HG03460 (cell line): ENCODE data around the gene PACSIN2.
"Not testable (repeated sequence)": the region's sequence is repeated elsewhere in the genome, so short reads cannot be mapped to it uniquely, and the experiment has no call there.

ENCODE experiments used
- ATAC-seq: cut with Tn5 transposase; IDR thresholded peaks from one replicate; pipeline ENCODE4 v1.9.1; 2021; ENCODE audit not compliant: unreplicated experiment

The PACSIN2 gene

DNA sequence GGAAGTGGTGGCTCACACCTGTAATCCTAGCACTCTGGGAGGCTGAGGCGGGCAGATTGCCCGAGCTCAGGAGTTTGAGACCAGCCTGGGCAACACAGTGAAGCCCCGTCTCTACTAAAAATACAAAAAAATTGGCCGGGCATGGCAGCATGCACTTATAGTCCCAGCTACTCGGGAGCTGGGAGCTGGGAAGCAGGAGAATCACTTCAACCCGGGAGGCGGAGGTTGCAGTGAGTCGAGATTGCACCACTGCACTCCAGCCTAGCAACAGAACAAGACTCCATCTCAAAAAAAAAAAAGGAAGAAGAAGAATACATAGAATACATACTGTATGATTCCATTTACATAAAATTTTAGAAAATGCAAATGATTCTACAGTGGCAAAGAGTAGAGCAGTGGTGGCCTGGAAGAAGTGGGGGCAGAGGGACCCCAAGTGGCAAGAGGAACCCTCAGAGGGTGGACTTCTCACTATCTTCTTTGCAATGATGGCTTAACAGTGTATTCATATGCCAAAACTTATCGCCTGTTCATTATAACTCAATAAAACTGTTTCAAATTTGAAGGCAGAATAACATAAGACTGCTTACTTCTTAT, 22.0 kb downstream of the PACSIN2 start:
- ATAC-seq, result no peak

DNA sequence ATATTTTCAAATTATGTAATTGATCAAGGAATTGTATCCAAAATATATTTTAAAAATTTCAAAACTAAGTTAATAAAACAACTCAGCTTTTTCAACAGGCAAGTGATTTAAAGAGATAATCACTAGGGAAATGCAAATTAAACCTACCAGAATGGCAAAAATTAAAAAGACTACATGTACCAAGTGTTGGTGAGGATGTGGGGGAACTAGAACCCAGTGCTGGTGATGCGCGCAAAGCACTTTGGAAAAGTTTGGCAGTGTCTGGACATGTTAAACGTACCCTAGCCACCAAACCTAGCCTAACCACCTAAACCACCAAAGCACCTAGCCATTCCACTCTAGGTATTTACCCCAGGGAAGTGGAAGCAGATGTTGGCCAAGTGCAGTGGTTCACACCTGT, 22.9 kb downstream of the PACSIN2 start:
- ATAC-seq, result no peak

DNA sequence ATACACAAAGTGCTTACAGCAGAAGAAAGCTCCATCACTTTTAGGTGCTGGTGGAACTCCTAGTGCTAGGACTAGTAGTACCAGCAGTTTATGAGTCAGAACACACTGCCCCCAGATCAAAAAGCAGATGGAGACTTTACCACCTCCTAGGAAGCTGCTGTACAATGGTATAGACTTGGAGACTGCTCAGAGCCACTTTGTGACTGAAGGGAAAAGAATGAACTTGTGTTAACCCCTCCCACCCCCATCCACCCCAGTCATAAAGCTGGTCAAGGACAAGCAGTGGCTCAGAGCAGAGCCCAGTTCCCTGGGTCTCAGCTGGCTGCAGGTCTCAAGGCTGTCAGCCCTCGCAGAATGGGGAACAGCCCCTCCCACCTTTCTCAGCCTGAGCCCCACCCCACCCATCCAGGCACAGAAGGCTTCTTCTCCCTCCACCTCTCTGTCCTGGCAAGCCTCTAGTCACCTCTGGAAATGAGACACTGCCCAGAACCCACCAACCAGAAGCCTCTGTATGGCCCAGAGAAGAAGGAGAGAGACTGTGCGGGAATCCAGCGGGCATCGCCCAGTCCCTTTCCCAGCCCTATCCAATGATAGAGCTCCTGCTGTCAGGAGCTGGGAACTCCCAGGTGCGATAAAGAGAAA, 23.8 kb downstream of the PACSIN2 start:
- no peak for ATAC-seq

DNA sequence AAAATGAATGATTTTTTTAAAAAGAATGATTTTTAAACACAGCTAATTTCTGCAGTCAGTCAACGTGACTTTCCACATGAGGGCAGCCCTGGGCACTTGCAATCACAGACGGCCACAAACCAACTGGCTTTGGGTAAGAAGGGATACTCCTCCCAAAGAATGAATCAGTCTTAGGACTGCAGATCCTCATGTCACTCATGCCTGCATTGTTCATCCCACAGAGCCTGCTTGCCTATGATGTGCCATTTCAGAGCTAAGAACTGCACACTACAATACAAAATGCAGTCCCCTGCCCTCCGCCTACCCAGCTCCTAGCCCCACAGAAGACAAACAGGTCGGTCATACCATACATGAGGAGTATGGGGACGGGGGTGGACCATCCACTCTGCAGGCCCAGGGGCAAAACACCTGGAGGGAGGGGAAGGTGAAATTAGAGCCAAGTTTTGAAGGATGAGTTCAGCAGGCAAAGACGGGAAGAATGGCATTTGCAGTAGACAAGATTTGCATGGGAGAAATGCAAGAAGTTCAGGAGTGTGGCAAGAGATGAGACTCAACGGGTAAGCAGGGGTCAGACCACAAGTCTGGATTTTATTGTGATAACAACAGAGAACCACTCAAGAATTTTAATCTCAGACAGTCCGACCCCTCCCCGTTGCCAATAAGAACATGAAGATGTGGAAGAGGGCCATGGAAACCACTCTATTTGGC, 24.7 kb downstream of the PACSIN2 start:
- ATAC-seq, result no peak

DNA sequence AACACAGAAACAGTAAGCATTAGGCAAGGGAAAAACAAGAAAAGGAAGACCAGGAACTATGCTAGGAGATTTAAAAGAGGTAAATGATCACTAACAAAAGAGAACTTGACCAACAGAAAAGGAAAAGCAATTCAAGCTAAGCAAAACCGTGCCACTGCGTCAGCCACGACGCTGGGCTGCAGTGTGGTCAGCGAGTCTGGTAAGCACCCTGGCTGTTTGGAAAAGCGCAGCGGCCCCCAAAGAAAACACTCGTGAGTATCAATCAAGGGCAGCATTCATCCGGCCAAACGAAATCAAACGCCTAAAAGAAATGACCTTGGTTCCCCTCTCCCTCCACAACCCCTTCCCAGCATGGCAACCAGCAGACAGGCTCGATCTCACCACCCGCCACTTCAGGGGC, 28.8 kb downstream of the PACSIN2 start:
- ATAC-seq, result no peak

DNA sequence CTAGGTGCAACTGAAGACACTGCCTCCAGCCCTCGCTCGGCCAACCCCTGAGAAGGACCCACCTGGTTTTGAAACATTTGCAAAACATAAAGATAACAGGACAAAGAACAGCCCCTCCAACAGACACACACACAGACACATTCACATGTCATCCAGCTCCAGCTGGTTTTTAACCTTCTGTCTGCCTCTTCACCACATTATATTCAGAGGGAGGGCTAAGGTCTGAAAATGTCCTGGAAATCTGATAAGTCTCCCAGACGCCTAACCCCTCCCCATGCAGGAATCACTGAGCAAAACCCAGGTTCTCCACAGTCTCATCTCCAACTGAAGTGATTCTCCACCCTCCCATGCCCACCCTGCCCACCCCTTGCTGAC, 29.4 kb downstream of the PACSIN2 start:
- no peak for ATAC-seq

DNA sequence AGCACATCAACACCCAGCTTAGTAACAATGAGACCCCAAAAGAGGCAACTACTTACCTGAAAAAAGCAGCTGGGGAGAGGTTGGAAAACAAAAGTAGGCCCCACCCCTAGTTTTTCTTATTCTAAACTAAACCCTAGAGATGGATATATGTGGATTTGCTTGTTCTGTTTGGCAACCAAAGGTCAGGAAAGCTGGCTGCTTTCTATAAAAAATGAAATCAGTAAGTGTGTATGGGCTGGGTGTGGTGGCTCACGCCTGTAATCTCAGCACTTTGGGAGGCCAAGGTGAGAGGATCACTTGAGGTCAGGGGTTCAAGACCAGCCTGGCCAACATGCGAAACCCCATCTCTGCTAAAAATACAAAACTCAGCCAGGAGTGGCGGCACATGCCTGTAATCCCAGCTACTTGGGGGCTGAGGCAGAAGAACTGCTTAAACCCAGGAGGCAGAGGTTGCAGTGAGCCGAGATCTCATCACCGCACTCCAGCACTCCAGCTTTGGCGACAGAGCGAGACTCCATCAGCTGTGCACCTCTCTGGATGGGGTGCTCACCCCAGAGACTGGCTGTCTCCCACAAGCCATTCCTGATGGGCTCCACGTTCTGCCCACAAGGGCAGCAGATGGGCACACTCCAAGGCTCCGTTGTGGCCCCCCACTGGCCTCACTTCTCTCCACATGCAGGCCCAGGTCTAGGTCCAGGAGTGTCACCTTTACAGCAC, 30.0 kb downstream of the PACSIN2 start:
- no peak for ATAC-seq

DNA sequence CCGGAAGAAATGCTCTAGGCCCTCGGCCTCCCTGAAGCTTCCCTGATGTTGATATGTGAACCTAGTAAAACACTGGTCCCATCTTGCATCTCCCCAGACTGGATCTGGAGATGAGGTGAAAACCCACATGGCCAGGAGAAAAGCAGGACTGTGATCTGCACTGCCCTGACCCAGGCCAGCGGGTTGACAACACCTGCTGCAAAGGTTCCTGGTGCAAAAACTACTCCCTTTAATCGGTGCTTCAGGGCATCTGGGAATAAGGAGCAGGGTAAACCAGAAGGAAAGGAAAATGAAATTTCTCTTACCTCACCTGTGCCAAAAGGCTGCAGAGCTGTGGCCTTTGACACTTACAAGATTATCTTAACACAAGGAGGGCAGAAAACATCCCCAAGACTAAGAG, 30.6 kb downstream of the PACSIN2 start:
- ATAC-seq, result no peak

DNA sequence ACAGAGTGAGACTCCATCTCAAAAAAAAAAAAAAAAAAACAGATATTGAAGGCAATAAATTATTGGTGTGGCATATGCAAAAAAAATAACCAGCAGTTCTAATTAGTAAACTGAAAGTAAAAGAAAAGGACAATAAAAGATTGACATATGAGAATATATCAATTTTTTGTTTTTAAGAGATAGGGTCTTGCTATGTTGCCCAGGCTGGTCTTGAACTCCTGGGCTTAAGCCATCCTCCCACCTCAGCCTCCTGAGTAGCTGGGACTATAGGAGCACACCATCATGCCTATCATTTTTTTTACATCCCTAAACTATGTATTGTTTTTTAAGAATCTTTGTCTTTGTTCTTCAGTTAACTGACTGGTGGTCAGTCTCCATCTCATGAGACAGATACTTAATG, 31.5 kb downstream of the PACSIN2 start:
- ATAC-seq, result no peak

DNA sequence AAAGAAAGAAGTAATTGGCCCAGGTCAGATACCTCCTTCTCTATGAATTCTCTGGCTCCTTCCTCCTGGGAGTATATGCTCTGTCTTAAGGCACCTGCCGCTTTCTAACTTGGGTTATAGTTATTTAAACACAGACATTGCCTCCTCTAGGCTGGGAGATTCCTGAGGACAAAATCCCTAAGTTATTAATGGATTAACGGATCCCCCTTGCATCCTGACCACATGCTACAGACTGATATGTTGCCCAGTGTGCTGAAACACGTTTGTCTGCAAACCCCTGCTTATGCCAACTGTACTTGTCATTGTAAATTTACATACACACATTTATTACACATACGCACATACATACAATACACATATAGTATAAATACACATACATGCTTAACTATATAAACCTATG, 35.3 kb downstream of the PACSIN2 start:
- no peak for ATAC-seq

DNA sequence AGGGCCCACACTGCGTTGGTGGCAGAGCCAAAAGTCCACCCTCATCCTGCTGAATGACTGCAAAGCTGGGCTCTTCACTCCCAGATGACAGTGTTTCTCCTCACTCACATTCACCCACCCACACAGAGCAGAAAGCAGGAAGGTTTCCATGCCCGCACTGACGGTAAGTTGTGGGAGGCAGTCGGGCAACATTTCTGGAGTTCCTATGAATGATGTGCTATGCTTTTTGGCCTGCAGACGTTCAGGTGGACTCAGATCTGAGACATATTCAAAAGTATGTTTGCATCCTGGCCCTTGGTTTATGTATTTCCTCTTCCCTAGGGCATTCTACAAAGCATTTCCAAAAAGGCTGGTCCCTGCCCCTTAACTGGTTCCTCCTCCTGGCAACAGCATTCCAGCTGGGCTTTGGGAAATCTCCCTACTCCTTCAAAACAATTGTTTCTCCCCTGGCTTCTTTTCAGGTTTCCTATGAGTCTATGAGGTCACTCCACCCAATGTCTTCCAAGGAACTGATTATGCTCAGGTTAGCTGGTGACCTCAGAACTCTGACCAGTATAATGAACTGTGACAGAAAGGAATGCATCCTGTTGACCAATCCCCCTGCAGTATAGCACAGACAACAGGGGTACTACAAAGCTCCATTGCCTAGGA, 36.4 kb downstream of the PACSIN2 start:
- ATAC-seq, result no peak

DNA sequence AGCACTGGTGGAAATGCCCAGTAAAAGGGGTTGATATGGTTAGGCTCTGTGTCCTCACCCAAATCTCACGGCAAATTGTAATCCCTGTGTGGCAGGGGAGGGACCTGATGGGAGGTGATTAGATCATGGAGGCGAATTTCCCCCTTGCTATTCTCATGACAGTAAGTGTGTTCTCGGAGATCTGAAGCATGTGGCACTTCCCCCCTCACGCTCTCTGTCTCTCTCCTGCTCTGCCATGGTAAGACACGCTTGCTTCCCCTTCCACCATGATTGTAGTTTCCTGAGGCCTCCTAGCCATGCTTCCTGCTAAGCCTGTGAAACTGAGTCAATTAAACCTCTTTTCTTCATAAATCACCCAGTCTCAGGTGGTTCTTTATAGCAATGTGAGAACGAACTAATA, 37.4 kb downstream of the PACSIN2 start:
- no peak for ATAC-seq

DNA sequence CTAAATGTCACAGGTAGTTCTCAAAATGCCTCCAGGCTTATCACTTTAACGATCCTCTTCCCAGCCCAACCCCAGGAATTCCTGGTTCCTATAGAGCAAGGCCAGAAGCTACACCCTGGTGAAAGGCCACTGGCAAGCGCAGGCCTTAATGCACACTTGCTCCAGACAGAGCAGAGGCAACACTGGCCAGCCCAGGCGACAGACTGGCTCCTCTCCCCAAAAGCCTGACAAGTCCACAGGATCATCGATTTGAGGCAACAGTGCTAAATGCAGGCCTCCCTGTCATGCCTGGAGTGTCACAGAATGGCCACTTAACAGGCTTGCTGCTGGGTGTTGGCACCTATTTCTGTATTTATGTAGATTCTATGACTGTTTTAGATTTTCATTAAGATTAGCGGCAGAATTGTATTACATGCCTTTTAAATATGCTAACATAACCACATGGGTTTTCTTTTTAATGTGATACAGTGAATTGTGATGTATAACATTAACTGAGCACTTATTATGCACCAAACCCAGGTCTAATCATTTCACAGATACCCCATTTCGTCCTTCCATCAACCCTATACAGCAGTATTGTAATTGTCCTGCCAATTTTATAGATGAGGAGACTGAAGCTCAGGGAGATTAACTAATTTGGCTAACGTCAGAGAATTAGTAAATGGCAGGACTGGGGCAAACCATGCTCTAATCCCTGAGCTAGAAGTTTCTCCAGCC, 38.6 kb downstream of the PACSIN2 start:
- ATAC-seq, result no peak

DNA sequence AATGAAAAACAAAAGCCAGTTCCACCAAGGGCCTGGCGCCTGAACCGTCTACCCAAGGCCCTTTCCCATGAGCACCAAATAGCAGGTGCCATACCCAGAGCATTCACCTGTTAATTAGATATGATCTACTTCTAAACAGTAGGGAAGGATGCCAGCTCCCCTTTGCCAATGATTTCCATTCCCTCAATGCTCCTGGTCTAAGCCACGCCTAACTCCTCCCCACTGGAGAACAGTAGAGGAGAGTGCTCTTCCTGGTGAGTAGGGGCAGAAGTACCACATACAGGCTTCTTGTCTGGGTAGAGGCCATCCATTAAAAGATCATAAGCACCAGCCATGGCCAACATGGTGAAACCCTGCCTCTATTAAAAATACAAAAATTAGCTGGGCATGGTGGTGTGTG, 40.7 kb downstream of the PACSIN2 start:
- ATAC-seq, result no peak

DNA sequence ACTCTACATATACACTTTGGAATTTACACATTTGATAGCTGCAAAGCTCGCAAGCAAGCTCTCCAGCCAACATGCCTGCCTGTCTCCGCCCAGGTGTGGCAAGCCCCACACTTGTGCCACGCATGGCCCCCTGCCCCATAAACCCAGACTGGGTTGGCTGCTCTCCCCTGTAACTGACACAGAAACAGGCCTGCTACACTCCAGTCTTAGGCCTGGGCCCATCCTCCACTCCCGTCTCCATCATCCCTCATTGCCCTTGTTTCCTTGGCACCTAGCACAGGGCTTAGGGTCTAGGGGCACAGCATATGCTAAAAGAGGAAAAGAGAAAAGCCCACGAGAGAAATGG, 41.4 kb downstream of the PACSIN2 start:
- no peak for ATAC-seq

DNA sequence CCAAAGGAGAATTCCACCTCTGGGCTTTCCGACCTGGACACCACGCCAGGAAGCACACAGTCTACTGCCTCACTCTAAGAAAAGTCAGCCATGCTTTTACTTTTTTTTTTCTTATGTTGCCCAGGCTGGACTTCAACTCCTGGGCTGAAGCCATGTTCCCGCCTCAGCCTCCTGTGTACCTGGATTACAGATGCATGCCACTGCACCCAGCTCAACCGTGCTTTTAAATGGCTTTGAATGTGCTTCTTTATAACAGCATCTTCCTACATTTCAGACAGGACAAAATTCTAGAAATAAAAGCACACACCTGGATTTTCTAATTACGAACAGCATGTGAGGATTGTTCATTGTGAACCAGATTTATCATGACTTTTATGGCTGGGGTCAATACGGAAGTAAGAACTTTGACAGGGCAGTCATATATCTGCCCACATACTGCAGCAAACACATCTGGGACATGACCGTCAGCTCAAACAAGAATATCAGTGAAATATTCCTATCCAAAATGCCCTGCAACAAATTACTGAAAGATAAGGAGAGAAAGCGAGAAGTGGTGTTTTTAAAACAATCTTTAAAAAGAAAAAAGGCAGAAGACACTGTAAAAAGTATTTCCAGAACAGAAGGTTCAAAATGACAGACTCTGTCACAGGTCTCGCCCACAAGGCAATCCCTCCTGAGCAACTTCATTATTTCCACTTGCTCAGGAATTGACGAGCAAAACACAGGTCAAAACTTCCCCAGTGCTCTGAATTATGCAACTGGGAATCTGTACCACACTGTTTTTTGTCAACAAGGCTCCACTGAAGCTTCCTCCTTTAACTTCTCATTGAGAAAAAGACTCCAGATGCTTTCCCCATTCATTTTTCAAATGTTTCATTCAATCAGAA, 42.1 kb downstream of the PACSIN2 start:
- no peak for ATAC-seq

DNA sequence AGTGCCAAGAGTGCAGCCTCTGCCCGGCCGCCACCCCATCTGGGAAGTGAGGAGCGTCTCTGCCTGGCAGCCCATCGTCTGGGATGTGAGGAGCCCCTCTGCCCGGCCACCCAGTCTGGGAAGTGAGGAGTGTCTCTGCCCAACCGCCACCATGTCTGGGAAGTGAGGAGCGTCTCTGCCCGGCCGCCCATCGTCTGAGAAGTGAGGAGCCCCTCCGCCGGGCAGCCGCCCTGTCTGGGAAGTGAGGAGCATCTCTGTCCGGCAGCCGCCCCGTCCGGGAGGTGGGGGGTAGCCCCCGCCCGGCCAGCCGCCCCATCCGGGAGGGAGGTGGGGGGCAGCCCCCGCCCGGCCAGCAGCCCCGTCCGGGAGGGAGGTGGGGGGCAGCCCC, 43.5 kb downstream of the PACSIN2 start:
- ATAC-seq, result not testable (repeated sequence)

DNA sequence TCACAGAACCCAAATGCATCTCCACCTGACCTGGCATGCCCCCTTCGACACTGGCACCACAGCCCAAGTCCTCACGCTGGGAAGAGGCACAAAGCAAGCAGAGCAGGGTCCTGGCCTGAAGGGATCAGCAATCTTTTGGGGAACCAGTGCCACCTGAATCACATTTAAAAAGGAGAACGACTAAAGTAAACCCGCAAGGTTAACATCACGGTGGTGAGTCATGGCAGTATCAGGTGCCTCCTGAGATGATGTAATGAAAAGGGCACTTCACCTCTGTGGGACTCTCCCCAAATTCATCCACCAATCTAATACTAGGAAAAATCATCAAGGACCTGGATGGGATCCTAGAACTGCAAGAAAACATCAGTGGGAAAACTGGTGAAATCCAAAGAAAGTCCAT, 44.9 kb downstream of the PACSIN2 start:
- no peak for ATAC-seq

DNA sequence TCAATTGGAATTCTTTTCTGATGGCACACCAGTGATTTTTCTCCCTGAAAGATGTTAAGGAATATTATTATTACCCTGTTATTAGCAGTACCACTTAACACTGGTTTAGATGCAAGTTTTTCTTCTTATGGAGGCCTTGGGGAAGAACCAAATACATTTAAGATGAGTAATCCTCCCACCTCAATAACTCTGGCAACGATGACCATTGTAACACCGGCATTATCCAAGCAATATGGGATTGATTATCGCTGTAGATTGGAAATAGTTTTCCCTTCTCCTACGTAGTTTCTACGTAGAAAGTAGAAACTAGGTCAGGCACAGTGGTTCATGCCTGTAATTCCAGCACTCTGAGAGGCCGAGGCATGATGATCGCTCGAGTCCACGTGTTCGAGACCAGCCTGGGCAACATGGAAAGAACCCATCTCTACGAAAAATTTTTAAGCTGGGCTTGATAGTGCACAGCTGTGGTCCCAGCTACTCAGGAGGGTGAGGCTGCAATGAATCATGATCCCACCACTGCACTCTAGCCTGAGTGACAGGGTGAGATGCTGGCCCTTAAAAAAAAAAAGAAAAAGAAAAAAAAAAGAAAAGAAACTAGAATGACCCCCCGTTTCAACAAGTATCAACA, 45.5 kb downstream of the PACSIN2 start:
- no peak for ATAC-seq

DNA sequence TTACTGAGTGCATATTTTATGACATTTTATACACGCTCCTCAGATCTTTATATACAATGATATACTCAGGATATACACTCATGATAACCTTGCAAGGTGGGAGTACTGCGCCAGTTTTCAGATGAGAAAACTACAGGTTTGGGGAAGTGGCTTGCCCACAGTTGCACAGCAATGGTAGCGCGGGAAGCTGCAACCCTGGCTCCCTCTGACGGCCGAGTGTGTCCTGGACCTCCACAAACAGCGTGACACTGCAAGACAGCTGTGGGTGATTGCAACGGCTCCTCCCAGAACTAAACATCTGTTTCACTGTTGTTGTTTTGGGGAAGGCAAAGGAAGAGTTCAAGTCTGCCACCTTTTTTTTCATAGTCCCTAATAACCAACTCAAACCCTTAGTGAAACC, 47.0 kb downstream of the PACSIN2 start:
- ATAC-seq, result no peak
